ENCODE measurements around the gene DZIP1L. TPM values are rescaled to one million over a fixed set of nuclear protein-coding genes. Genes with fewer than 3 reads are reported as not detected.

The DZIP1L gene
- total RNA-seq, 1 experiment from 2014 or later: 15.3 TPM

GRCh38 chr3:138034918-138035317, 80.5 kb downstream of the DZIP1L start (continued):
- TF ChIP-seq MAX (CRISPR knock-in tag; IDR thresholded peaks at IDR 0.05) (no peak), ZNF416 (CRISPR knock-in tag; IDR thresholded peaks at IDR 0.05) (no peak), RORB (CRISPR knock-in tag; IDR thresholded peaks at IDR 0.05) (no peak), ARID4B (CRISPR knock-in tag; IDR thresholded peaks at IDR 0.05; ENCODE audit: borderline replicate concordance) (no peak), CREB1 (CRISPR knock-in tag; IDR thresholded peaks at IDR 0.05) (no peak), TEAD4 (CRISPR knock-in tag; IDR thresholded peaks at IDR 0.05) (no peak), ATF1 (CRISPR knock-in tag; IDR thresholded peaks at IDR 0.05) (no peak), IRF1 (CRISPR knock-in tag; IDR thresholded peaks at IDR 0.05) (no peak)

- H3K4me3 Mint-ChIP-seq: no peak overlapping the region
- no peak for TF ChIP-seq ATF3 (CRISPR knock-in tag; conservative IDR thresholded peaks at IDR 0.05)
- DNase-seq (ENCODE audit: low spot score) (no peak), ATAC-seq (no peak)
- CTCF ChIA-PET: interaction anchor here (1.3 to 1.7 kb wide), 3 partner anchors 14 to 23 kb away, joined by 3 to 6 read pairs (median 4); partner anchors contain the start of gene CLDN18
- H3K4me1 Mint-ChIP-seq: 0 out of 2 replicates have a peak, but pooled peaks cover 3% of the 10 kb centered on the region
- no peak overlapping the region for H3K27ac Mint-ChIP-seq
- POLR2A ChIA-PET: no interaction called here
- no peaks in the 10 kb centered on the region for H3K27me3 Mint-ChIP-seq (ENCODE audit: low read depth)
- no peaks in the 10 kb centered on the region for H3K9me3 Mint-ChIP-seq
- H3K36me3 Mint-ChIP-seq: no peaks in the 10 kb centered on the region
Measured at GRCh38 chr3:138033202-138033691, 82.2 kb downstream of the DZIP1L start.

- Mint-ChIP-seq H3K27ac (no peak overlapping the region), H3K36me3 (no peaks in the 10 kb centered on the region), H3K4me3 (no peak overlapping the region), H3K27me3 (ENCODE audit: low read depth) (no peaks in the 10 kb centered on the region), H3K9me3 (no peaks in the 10 kb centered on the region), H3K4me1 (0 out of 2 replicates have a peak, but pooled peaks cover 3% of the 10 kb centered on the region)
- ChIA-PET CTCF (no interaction called here), POLR2A (no interaction called here)
- DNase-seq (ENCODE audit: low spot score) (no peak), ATAC-seq (no peak)
- TF ChIP-seq SMAD3 (CRISPR knock-in tag; IDR thresholded peaks at IDR 0.05; ENCODE audit: borderline replicate concordance) (no peak), MLX (CRISPR knock-in tag; IDR thresholded peaks at IDR 0.05) (no peak), USF1 (CRISPR knock-in tag; IDR thresholded peaks at IDR 0.05) (no peak), ARID4B (CRISPR knock-in tag; IDR thresholded peaks at IDR 0.05; ENCODE audit: borderline replicate concordance) (no peak)
Measured at GRCh38 chr3:138032567-138032966, 82.8 kb downstream of the DZIP1L start.
